HG02970 (cell line): ENCODE measurements around the gene PRIMA1.

Experiments
- ATAC-seq: cut with Tn5 transposase; IDR thresholded peaks from one replicate; pipeline ENCODE4 v1.9.1; 2021; ENCODE audit warnings: mild to moderate bottlenecking, moderate library complexity, moderate number of reproducible peaks; ENCODE audit not compliant: unreplicated experiment, low FRiP score

PRIMA1 gene

GRCh38 chr14:93797536-93797935 lies 9.3 kb upstream of the PRIMA1 start:
- no peak for ATAC-seq

DNA sequence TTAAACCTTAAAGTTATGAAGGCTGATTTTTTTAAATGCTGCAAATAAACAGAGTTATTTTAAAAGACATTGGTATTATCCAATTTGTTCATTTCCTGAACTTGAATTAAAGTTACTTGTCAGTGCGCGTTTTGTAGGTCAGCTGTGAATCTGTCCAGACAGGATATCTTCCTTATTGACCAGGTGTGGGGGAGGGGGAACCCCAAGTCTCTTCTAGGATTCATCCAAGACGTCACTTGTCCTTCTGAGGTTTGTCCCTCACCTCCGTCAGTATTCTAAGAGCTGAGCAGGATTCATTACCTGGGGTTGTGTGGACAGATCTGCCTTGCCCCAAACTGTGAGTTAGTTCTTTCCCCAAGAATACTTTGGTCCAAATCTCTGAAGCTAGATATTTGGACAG lies 8.8 kb upstream of the PRIMA1 start:
- no peak for ATAC-seq

- ATAC-seq, result no peak
These were observed 6.5 kb upstream of the PRIMA1 start for GRCh38 chr14:93794756-93795155.

DNA sequence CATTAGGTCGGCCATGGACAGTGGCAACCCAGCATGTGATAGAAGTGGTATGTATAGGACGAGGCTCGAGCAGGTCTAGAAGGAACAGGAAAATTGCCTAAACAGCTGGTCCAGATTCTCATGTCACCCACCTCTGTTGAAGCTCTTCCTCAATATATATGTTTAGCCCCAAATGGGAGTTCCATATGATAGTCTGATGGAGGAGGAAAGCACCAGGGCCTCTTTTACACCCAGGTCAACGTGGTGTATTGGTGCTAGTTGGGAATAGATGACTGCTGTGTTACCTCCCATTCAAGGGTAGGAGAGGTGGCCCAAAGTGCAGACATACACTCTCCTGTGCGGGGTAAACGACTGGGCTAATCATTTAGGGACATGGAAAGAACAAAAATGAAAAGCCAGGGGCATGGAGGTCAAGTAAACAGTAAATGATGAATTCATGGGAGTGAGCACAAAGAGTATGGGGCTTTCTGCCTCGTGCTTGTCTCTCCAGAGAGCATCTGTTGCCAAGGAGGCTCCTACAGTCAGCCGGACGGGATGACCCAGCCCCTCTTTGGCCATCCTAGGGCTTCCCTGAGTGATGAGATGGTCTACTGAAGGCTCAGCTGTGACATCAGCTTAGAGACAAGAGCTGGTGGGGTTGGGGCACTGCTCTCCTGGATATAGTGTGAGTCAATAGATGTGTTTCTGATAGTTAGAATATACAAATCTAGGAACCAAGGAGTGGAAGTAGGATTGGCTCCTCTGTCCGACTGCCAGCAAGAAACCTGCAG lies 5.5 kb upstream of the PRIMA1 start:
- ATAC-seq, result no peak

DNA sequence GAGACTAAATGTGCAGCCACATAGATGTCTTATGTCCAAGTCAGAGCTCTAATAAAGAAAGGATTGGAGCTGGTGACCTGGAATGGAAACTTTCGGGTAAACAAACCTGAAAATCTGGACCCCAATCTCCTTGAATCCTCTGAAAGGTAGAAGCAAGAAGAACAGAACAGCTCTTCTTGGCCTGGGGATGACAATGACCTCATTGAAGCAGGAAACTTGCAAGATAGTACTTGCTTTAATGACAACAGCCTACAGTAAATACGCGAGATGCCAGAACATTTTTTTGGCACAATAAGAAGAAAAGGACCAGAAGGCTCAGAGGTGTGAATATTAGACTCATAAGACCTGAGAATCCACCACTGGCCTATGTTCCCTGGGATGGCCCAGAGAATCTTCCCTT lies 4.1 kb upstream of the PRIMA1 start:
- ATAC-seq, result no peak

DNA sequence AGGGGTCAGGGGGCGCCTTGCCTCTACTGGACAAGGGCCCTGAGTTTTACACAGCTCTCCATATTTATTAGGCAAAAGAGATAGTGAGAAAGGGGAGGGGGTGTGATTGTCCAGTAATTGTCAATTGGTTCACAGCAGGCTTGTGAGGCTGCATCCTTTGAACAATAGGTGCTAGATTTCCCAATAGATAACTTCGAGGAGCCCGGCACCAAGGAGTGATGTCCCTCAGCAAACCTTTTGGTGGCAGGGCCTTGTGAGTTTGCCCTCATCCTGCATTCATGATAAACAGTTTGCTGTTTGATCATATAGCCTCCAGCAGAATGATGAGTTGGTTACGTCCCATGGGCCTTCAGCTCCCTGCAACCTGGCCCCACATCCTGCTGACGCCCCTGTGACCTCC lies 2.7 kb upstream of the PRIMA1 start:
- no peak for ATAC-seq

- no peak for ATAC-seq
These were observed 1.2 kb upstream of the PRIMA1 start for GRCh38 chr14:93789228-93790130.

- no peak for ATAC-seq
These were observed 400 bp upstream of the PRIMA1 start for GRCh38 chr14:93788543-93789227.

DNA sequence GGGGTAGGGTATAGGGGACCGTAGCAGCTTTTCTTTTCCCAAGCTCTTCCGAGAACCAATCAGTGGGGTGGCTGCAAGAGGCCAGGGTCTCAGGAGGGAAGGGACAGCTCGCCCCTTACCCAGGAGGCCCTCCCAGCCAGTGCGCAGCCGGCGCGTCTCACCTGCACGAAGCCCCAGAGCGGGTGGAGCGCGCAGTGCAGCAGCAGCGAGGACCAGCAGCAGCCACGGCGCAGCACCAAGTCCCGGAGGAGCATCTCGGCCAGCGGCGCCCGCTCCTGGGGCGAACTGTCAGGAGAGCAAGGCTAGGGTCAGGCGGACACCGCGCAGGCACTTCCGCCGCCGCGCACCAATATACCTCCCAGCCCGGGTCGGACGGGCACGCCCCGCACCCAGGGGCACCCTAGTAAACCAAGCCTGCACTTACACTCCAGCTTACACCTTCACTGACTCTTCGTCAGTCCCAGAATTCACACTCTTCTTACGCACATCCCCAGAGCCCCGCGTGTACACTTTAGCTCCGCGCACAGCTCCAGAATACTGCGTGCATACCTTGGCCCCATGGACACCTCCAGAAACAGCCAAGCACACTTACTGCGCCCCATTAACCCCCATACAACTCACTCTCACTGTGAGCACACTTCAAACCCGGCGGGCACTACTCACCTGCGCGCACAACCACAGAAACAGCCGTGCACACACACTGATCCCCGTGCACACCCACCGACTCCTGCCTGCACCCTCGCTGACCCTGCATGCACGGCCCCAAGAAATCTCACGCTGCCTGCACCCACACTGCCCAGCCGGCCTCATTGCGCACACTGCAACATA lies 606 bp downstream of the PRIMA1 start:
- no peak for ATAC-seq

- no peak for ATAC-seq
These were observed 2.9 kb downstream of the PRIMA1 start for GRCh38 chr14:93785423-93785822.

DNA sequence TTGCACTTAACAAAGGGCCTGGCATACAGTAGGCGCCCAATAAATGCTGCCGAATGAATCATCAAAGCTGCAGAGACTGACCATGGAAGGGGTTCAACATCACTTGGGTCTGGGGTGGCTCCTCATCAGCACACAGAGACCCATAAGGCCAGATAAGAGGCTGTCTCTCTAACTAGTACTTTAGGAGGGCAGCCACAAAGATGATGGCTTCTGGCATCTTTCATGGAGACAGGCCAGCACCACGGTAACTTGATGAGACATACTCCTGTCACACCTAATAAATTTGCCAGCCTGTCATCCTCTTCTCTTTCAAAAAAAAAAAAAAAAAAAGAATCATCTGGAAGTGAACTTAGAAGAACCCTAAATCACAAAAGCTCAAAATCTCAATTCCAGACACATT lies 3.4 kb downstream of the PRIMA1 start:
- ATAC-seq, result no peak

DNA sequence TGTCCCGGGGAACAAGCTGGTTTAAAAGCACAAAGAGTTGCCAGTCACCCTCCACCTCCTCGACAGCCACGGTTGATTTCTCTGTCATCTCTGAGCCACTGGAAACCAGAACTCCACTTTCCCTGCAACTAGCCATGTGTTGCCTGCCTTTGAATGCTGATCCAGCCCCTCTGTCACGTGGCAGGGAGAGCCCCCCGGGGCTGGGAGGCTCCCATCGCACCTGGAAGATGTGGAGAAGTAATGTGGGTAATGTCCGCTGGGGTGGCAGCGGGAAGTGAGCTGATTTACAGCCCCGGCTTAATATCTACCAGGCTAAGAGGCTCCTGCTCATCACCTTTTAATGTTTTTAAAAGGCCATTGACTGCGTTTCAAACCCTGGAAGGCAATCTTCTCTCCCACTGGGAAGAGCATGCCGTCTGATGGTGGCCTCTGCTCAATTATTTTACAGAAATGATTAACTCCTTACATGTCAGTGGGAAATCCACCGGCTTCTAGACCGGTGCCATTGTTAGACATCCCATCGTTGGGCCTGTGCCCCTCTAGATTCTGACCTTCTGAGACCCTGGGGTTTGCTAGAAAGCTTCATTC lies 7.4 kb downstream of the PRIMA1 start:
- no peak for ATAC-seq

DNA sequence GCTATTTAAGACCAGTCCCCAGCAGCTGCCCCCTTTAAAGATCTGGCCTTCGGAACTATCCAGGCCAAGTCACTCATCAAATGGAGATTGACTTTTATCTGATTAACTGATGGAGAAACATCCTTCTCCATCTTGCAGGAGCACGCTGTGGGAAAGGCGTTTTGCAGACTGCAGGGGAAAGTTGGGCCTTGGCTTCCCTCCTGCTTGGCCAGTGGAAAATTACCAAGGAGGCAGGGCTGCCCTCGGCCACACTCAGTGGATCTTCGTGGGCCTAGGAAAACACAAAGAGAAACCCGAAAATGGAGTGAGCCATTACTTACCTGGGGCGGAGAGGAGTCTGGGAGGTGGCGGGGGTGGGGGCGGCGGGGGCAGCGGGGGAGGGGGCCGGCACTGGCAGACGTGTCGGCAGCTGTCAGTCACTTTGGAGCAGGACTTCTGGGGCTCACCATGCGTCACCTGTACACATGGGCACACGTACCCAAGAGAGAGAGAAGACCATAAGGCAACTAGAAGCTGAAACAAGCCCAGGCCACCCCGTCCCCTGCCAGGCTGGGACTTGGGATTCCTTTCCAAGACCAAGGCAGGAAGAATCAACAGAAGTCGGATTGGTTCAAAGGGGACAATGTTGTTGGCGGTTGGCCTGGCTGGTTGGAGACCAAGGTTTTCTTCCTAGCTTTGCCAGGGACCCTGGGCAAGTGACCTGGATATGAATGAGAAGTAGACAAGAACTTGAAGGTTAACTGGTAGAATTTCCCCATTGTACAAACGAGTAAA lies 9.2 kb downstream of the PRIMA1 start:
- ATAC-seq, result no peak

- no peak for ATAC-seq
These were observed 9.8 kb downstream of the PRIMA1 start for GRCh38 chr14:93778453-93778852.

GRCh38 chr14:93775744-93776143 lies 12.5 kb downstream of the PRIMA1 start:
- no peak for ATAC-seq

- ATAC-seq, result no peak
These were observed 13.1 kb downstream of the PRIMA1 start for GRCh38 chr14:93775158-93775557.

DNA sequence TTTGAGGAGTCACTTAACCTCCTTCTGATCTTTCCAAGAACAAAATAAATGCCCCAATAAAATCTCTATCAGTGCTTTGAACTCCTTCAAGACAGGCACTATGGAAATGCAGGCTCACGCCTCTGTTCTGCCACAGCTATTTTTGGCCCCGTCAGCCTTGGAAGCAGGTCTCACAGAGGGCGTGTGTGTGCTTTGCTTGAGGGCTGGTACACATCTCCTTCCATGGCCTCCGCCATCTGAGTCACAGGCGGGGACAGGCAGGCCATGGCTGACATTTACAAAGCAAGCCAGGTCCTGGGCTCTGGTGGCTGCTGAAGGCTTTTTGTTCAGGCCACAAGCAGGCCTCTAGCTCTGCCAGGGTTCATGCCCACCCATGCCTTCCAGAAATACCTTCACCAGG lies 16.0 kb downstream of the PRIMA1 start:
- no peak for ATAC-seq

GRCh38 chr14:93765970-93766369 lies 22.3 kb downstream of the PRIMA1 start:
- no peak for ATAC-seq

GRCh38 chr14:93765155-93765554 lies 23.1 kb downstream of the PRIMA1 start:
- no peak for ATAC-seq
